Tibial nerve (tissue), 4 donors: ENCODE data around the gene AGPAT3. TPM values are rescaled to one million over a fixed set of nuclear protein-coding genes. Genes with fewer than 3 reads are reported as not detected.

ENCODE experiments used
- DNase-seq, 2 donors: peaks; one replicate each; pipeline ENCODE4 v3.0.0-alpha.2; 2019; ENCODE audit warnings: low spot score in 2 of 2
- H3K27ac ChIP-seq, 4 donors: fragments of 200-600 bp; sonication (generic) in 3 of 4; one replicate each; pipeline ENCODE4 v1.5.1; 2017 to 2019; ENCODE audit warnings: mild to moderate bottlenecking in 1 of 4
- H3K27me3 ChIP-seq, 2 donors: fragments of 200-600 bp; sonication (generic) in 1 of 2; one replicate each; pipeline versions ENCODE4 v1.5.1 to v1.6.0; 2017 to 2019
- H3K36me3 ChIP-seq, 3 donors: fragments of 200-600 bp; sonication (generic); one replicate each; pipeline ENCODE4 v1.5.1; 2018 to 2019
- H3K4me1 ChIP-seq, 4 donors: fragments of 200-600 bp; sonication (generic) in 3 of 4; one replicate each; pipeline ENCODE4 v1.5.1; 2017 to 2019
- H3K4me3 ChIP-seq, 4 donors: fragments of 200-600 bp; sonication (generic) in 3 of 4; one replicate each; pipeline ENCODE4 v1.5.1; 2017 to 2019; ENCODE audit warnings: mild to moderate bottlenecking in 1 of 4, moderate library complexity in 1 of 4
- H3K9me3 ChIP-seq, 4 donors: fragments of 200-600 bp; sonication (generic) in 3 of 4; one replicate each; pipeline ENCODE4 v1.5.1; 2017 to 2019
- CTCF ChIP-seq, 5 experiments: fragments of 200-600 bp in 3 of 5; fragments of 450-650 bp in 2 of 5; sonication (generic) in 3 of 5; IDR thresholded peaks; one replicate each; pipeline ENCODE4 v1.5.1; 2016 to 2019; ENCODE audit warnings: antibody characterized with exemption in 5 of 5, mild to moderate bottlenecking in 3 of 5, moderate library complexity in 2 of 5
- EP300 ChIP-seq, 2 donors: sonication (generic); formaldehyde crosslinking; IDR thresholded peaks; one replicate each; pipeline ENCODE4 v1.6.1; 2017; ENCODE audit warnings: antibody characterized with exemption in 2 of 2, mild to moderate bottlenecking in 1 of 2
- POLR2A ChIP-seq, 2 donors: fragments of 450-650 bp; IDR thresholded peaks; one replicate each; pipeline ENCODE4 v1.6.1; 2017; ENCODE audit warnings: antibody characterized with exemption in 2 of 2, mild to moderate bottlenecking in 2 of 2, moderate library complexity in 2 of 2
- WGBS, 2 donors: methylation state at CpG; one replicate each; pipeline ENCODE4 v1.1.5; 2018; 5-methylcytosine and 5-hydroxymethylcytosine counted together
- total RNA-seq, 4 donors: library from RNA; depleted of rRNA; stranded (reverse); fragments of >200 nt; gene quantifications; one replicate each; pipeline ENCODE4 v1.1.0, GENCODE V29; 2016

Gene AGPAT3
- total RNA-seq, 4 donors from 2014 or later: 29.9 to 45.6 (median 36.4) TPM

GRCh38 chr21:43829575-43830119 is 35.4 kb upstream of the AGPAT3 start:
- H3K4me3 ChIP-seq: no peak overlapping the region
- TF ChIP-seq EP300 (IDR thresholded peaks at IDR 0.05) (no peak), CTCF (IDR thresholded peaks at IDR 0.05) (no peak), POLR2A (IDR thresholded peaks at IDR 0.05) (no peak)
- no peaks in the 10 kb centered on the region for H3K4me1 ChIP-seq
- H3K27ac ChIP-seq: no peak overlapping the region
- no peaks in the 10 kb centered on the region for H3K9me3 ChIP-seq
- 70 to 77% methylated on average over 21 to 22 of the region's 22 CpGs for WGBS, 2 donors
- no peaks in the 10 kb centered on the region for H3K36me3 ChIP-seq
- peaks cover 0 to 33% of the 10 kb centered on the region in 2 donors for H3K27me3 ChIP-seq
- no peak for DNase-seq

- TF ChIP-seq CTCF (IDR thresholded peaks at IDR 0.05) (no peak), POLR2A (IDR thresholded peaks at IDR 0.05) (no peak), EP300 (IDR thresholded peaks at IDR 0.05) (no peak)
- 89 to 95% methylated on average over 14 of the region's 14 CpGs for WGBS, 2 donors
- no peak for DNase-seq
- Histone ChIP-seq H3K27me3 (peaks cover 0 to 25% of the 10 kb centered on the region in 2 donors), H3K4me3 (no peak overlapping the region), H3K9me3 (no peaks in the 10 kb centered on the region), H3K36me3 (no peaks in the 10 kb centered on the region), H3K27ac (no peak overlapping the region), H3K4me1 (no peaks in the 10 kb centered on the region)
These were observed 32.9 kb upstream of the AGPAT3 start for GRCh38 chr21:43832158-43832550.

- WGBS, 2 donors: 73 to 81% methylated on average over 4 to 10 of the region's 10 CpGs
- peaks cover 0 to 25% of the 10 kb centered on the region in 2 donors for H3K27me3 ChIP-seq
- no peaks in the 10 kb centered on the region for H3K4me1 ChIP-seq
- H3K4me3 ChIP-seq: no peak overlapping the region
- no peaks in the 10 kb centered on the region for H3K9me3 ChIP-seq
- H3K27ac ChIP-seq: no peak overlapping the region
- no peak for DNase-seq
- TF ChIP-seq POLR2A (IDR thresholded peaks at IDR 0.05) (no peak), EP300 (IDR thresholded peaks at IDR 0.05) (no peak), CTCF (IDR thresholded peaks at IDR 0.05) (no peak)
- no peaks in the 10 kb centered on the region for H3K36me3 ChIP-seq
These were observed 32.4 kb upstream of the AGPAT3 start for GRCh38 chr21:43832648-43833047.

- Histone ChIP-seq H3K27ac (no peak overlapping the region), H3K27me3 (peaks cover 0 to 18% of the 10 kb centered on the region in 2 donors), H3K9me3 (no peaks in the 10 kb centered on the region), H3K36me3 (no peaks in the 10 kb centered on the region), H3K4me3 (no peak overlapping the region), H3K4me1 (no peaks in the 10 kb centered on the region)
- no peak for DNase-seq
- TF ChIP-seq CTCF (IDR thresholded peaks at IDR 0.05) (no peak), POLR2A (IDR thresholded peaks at IDR 0.05) (no peak), EP300 (IDR thresholded peaks at IDR 0.05) (no peak)
- WGBS, 2 donors: 84 to 85% methylated on average over 24 to 29 of the region's 30 CpGs
These were observed 30.7 kb upstream of the AGPAT3 start for GRCh38 chr21:43834146-43834905.

GRCh38 chr21:43835050-43835449 is 30.0 kb upstream of the AGPAT3 start:
- DNase-seq: no peak
- Histone ChIP-seq H3K9me3 (no peaks in the 10 kb centered on the region), H3K27ac (no peak overlapping the region), H3K27me3 (peaks cover 0 to 15% of the 10 kb centered on the region in 2 donors), H3K4me1 (no peaks in the 10 kb centered on the region), H3K4me3 (no peak overlapping the region), H3K36me3 (no peaks in the 10 kb centered on the region)
- TF ChIP-seq CTCF (IDR thresholded peaks at IDR 0.05) (no peak), POLR2A (IDR thresholded peaks at IDR 0.05) (no peak), EP300 (IDR thresholded peaks at IDR 0.05) (no peak)
- 44 to 71% methylated on average over 14 to 15 of the region's 15 CpGs for WGBS, 2 donors
